ENCODE results near the gene WNT7B.

WNT7B gene

DNA sequence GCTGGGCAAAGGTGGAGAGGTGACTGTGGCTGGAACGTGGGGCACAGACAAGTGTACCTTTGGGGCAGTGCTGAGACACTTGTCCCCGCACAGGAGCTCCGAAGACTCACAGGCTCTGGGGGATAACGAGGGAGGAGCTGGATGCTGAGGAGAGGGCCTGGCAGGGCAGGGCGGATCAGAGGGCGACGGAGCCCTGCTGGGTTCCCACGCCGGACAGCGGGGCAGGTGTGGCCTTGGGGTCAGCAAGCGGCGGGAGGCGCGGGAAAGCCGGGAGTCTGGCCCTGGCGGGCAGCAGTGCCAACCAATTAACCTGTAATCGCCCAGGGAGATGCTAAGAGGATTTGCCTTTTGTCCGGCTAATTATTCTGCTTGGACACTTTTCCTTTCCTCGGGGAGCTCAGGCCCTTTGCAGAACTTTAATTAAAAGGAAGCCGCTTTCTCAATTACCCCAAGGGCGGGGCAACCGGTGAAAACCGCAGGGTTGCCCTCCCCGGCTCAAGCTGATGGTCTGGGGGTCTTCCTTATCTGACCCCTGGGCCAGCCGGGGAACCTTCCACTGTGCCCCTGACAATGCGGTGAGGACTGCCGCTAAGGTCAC is 71.5 kb downstream of the WNT7B start:
- no peak for DNase-seq
- Histone ChIP-seq H3K9ac (ENCODE audit: low read length) (no peak overlapping the region), H4K5ac (ENCODE audit: low read length) (no peak overlapping the region), H3K18ac (ENCODE audit: low read length) (no peak overlapping the region), H3K4ac (ENCODE audit: low read depth, low read length) (no peak overlapping the region), H2BK5ac (ENCODE audit: low read length) (no peak overlapping the region), H3K79me2 (ENCODE audit: control insufficient read depth, insufficient read depth, low read length) (no peaks in the 10 kb centered on the region), H4K8ac (ENCODE audit: low read depth, low read length) (no peak overlapping the region), H3K4me1 (ENCODE audit: control insufficient read depth, low read depth, low read length) (no peaks in the 10 kb centered on the region), H2BK15ac (replicated peaks; ENCODE audit: low read depth) (no peak overlapping the region), H3K36me3 (ENCODE audit: control insufficient read depth, insufficient read depth, low read length) (no peaks in the 10 kb centered on the region), H2AK5ac (ENCODE audit: low read length) (no peak overlapping the region), H3K79me1 (ENCODE audit: low read length) (no peaks in the 10 kb centered on the region), H3K56ac (ENCODE audit: low read length) (no peak overlapping the region), H3K4me3 (ENCODE audit: low read length) (no peak overlapping the region), H3K23ac (ENCODE audit: low read length) (peak overlapping the region; percentile 89), H3K27me3 (ENCODE audit: insufficient read depth, low read length, poor library complexity) (no peaks in the 10 kb centered on the region), H3K4me2 (ENCODE audit: low read length) (no peak overlapping the region), H2BK120ac (ENCODE audit: low read depth, low read length) (no peak overlapping the region), H3K27ac (ENCODE audit: low read depth, low read length) (no peak overlapping the region)
- no CpG with 5 or more reads among the region's 27 CpGs for WGBS (ENCODE audit: extremely low coverage, insufficient coverage, low lambda C conversion rate)

DNA sequence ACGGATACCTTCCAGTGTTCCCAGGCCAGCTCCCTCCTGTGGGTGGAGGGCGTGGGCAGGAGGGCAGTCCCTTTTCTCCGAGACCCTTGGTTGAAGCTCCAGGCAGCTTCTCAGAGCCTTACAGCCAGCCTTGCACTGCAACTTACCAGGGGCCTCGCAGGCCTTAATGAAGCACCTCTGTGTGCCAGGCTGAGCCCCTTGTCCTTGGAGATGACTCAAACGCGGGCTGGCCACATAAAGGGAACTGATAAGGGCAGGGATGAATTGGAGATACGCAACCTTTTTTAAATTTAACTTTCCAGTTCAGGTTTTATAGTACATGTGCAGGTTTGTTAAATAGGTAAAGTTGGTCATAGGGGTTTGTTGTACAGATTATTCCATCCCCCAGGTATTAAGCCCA is 72.7 kb downstream of the WNT7B start:
- WGBS (ENCODE audit: extremely low coverage, insufficient coverage, low lambda C conversion rate) = no CpG with 5 or more reads among the region's 7 CpGs
- no peak overlapping the region for H2AK5ac ChIP-seq (ENCODE audit: low read length)
- no peak overlapping the region for H3K18ac ChIP-seq (ENCODE audit: low read length)
- H3K27me3 ChIP-seq (ENCODE audit: insufficient read depth, low read length, poor library complexity) = no peaks in the 10 kb centered on the region
- DNase-seq = no peak
- H4K5ac ChIP-seq (ENCODE audit: low read length) = no peak overlapping the region
- H4K8ac ChIP-seq (ENCODE audit: low read depth, low read length) = no peak overlapping the region
- no peak overlapping the region for H3K4me2 ChIP-seq (ENCODE audit: low read length)
- H3K4ac ChIP-seq (ENCODE audit: low read depth, low read length) = no peak overlapping the region
- no peak overlapping the region for H3K23ac ChIP-seq (ENCODE audit: low read length)
- no peak overlapping the region for H3K9ac ChIP-seq (ENCODE audit: low read length)
- H2BK5ac ChIP-seq (ENCODE audit: low read length) = no peak overlapping the region
- no peak overlapping the region for H2BK120ac ChIP-seq (ENCODE audit: low read depth, low read length)
- no peak overlapping the region for H3K4me3 ChIP-seq (ENCODE audit: low read length)
- H3K79me1 ChIP-seq (ENCODE audit: low read length) = no peaks in the 10 kb centered on the region
- H2BK15ac ChIP-seq (replicated peaks; ENCODE audit: low read depth) = no peak overlapping the region
- H3K79me2 ChIP-seq (ENCODE audit: control insufficient read depth, insufficient read depth, low read length) = no peaks in the 10 kb centered on the region
- H3K56ac ChIP-seq (ENCODE audit: low read length) = no peak overlapping the region
- no peaks in the 10 kb centered on the region for H3K4me1 ChIP-seq (ENCODE audit: control insufficient read depth, low read depth, low read length)
- H3K36me3 ChIP-seq (ENCODE audit: control insufficient read depth, insufficient read depth, low read length) = no peaks in the 10 kb centered on the region
- no peak overlapping the region for H3K27ac ChIP-seq (ENCODE audit: low read depth, low read length)

DNA sequence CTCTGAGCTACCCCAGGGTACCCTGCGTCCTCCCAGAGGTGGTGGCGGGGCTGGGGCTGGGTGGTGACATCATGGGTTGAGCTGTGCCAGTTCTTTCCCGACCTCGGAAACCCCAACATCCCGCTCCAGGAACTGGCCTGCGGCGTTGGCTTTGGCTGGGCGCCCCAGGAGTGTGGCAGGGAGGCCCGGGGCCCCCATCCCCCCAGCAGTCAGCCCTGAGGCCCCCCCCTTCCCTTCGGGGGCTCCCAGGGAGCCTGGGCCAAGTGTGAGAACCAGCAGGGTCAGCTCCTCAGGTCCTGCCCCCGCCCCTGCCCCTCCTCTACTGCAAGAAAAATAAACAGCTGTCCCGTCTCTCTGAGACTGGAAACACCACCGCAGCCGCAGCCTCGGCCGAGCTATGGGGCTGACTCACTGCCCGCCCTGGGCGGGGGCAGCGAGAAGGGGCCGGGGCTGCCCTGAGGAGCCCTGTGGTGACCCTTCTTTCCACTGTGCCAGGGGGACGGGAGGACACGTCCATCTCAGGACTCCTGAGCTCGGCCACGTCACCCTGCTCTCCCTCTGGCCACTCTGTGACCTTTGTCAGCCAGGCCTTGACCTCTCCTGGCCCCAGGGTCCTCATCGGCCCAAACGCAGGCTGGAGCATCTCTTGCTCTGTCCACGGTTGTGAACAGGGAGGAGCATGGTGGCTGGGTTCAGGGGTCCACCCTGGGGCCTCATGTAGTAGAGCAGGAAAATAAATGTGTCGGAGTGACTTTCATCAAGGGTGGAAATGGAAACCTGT is 73.4 kb downstream of the WNT7B start:
- DNase-seq = no peak

DNA sequence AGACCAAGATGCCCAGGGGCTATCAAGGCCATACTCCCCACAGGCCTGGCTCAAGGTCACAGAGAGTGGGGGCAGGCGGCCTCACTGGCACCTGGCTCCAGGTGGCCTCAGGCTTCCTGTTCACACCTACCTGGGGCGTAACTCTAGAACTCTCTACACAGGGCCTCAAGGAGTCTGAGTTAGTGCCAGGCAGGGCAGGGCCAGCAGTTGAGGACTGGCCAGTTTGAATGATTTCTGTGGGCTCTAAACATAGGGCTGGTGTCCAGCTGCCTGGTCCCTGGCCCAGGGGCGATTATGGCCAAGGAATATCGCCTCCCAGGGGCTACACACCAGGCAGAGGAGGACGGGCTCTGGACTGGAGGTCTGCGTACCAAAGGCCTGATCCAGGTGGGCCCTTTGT is 79.2 kb downstream of the WNT7B start:
- Histone ChIP-seq H2AK5ac (ENCODE audit: low read length) (no peak overlapping the region), H3K23ac (ENCODE audit: low read length) (no peak overlapping the region), H3K36me3 (ENCODE audit: control insufficient read depth, insufficient read depth, low read length) (no peaks in the 10 kb centered on the region), H3K56ac (ENCODE audit: low read length) (no peak overlapping the region), H3K4me1 (ENCODE audit: control insufficient read depth, low read depth, low read length) (no peaks in the 10 kb centered on the region), H3K27me3 (ENCODE audit: insufficient read depth, low read length, poor library complexity) (no peaks in the 10 kb centered on the region), H3K79me1 (ENCODE audit: low read length) (no peaks in the 10 kb centered on the region), H3K4me3 (ENCODE audit: low read length) (no peak overlapping the region), H4K5ac (ENCODE audit: low read length) (no peak overlapping the region), H2BK5ac (ENCODE audit: low read length) (no peak overlapping the region), H3K4ac (ENCODE audit: low read depth, low read length) (no peak overlapping the region), H2BK15ac (replicated peaks; ENCODE audit: low read depth) (no peak overlapping the region), H3K4me2 (ENCODE audit: low read length) (no peak overlapping the region), H3K27ac (ENCODE audit: low read depth, low read length) (no peak overlapping the region), H2BK120ac (ENCODE audit: low read depth, low read length) (no peak overlapping the region), H3K9ac (ENCODE audit: low read length) (no peak overlapping the region), H4K8ac (ENCODE audit: low read depth, low read length) (no peak overlapping the region), H3K79me2 (ENCODE audit: control insufficient read depth, insufficient read depth, low read length) (no peaks in the 10 kb centered on the region), H3K18ac (ENCODE audit: low read length) (no peak overlapping the region)
- DNase-seq = no peak
- WGBS (ENCODE audit: extremely low coverage, insufficient coverage, low lambda C conversion rate) = no CpG with 5 or more reads among the region's 6 CpGs

More for the DNA sequence above, 73.4 kb downstream of the WNT7B start:
- H3K79me2 ChIP-seq (ENCODE audit: control insufficient read depth, insufficient read depth, low read length) = no peaks in the 10 kb centered on the region
- H3K4ac ChIP-seq (ENCODE audit: low read depth, low read length) = no peak overlapping the region
- no peak overlapping the region for H3K4me3 ChIP-seq (ENCODE audit: low read length)
- H2AK5ac ChIP-seq (ENCODE audit: low read length) = no peak overlapping the region
- H3K23ac ChIP-seq (ENCODE audit: low read length) = no peak overlapping the region
- no peak overlapping the region for H4K8ac ChIP-seq (ENCODE audit: low read depth, low read length)
- no peak overlapping the region for H3K27ac ChIP-seq (ENCODE audit: low read depth, low read length)
- no peak overlapping the region for H2BK5ac ChIP-seq (ENCODE audit: low read length)
- H3K9ac ChIP-seq (ENCODE audit: low read length) = no peak overlapping the region
- H3K4me1 ChIP-seq (ENCODE audit: control insufficient read depth, low read depth, low read length) = no peaks in the 10 kb centered on the region
- no CpG with 5 or more reads among the region's 28 CpGs for WGBS (ENCODE audit: extremely low coverage, insufficient coverage, low lambda C conversion rate)
- H3K4me2 ChIP-seq (ENCODE audit: low read length) = no peak overlapping the region
- H3K18ac ChIP-seq (ENCODE audit: low read length) = no peak overlapping the region
- H3K36me3 ChIP-seq (ENCODE audit: control insufficient read depth, insufficient read depth, low read length) = no peaks in the 10 kb centered on the region
- H3K27me3 ChIP-seq (ENCODE audit: insufficient read depth, low read length, poor library complexity) = no peaks in the 10 kb centered on the region
- H3K79me1 ChIP-seq (ENCODE audit: low read length) = no peaks in the 10 kb centered on the region
- H2BK120ac ChIP-seq (ENCODE audit: low read depth, low read length) = no peak overlapping the region
- no peak overlapping the region for H3K56ac ChIP-seq (ENCODE audit: low read length)
- no peak overlapping the region for H2BK15ac ChIP-seq (replicated peaks; ENCODE audit: low read depth)
- no peak overlapping the region for H4K5ac ChIP-seq (ENCODE audit: low read length)

DNA sequence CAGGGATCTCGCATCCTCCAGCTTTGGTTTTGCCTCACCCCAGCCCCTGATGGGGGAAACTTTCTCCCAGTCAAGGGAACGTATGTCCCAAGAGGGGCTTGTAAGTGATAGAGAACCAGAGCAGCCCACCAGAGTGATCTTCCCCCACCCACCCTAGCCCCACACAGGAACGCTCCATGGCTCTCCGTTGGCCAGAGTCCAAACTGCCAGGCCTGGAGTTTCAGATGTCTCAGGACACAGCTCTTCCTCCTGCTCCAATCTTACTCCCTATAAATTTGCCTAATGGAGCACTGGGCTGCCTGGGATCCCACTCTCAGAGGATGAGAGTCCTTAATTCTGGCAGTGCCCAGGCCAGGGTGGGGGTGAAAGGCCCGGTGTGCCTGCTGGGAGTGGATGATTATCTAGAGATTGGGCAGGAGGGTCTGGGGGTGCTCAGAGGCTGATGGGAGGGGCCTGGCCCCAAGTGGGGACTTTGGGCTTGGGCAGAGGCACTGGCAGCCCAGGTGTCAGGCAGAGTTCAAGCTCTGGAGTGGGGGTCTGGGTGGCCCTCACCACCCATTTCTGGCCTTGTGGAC is 79.9 kb downstream of the WNT7B start:
- no peaks in the 10 kb centered on the region for H3K36me3 ChIP-seq (ENCODE audit: control insufficient read depth, insufficient read depth, low read length)
- no peak overlapping the region for H3K4ac ChIP-seq (ENCODE audit: low read depth, low read length)
- no peaks in the 10 kb centered on the region for H3K79me2 ChIP-seq (ENCODE audit: control insufficient read depth, insufficient read depth, low read length)
- no peaks in the 10 kb centered on the region for H3K79me1 ChIP-seq (ENCODE audit: low read length)
- no peak overlapping the region for H3K23ac ChIP-seq (ENCODE audit: low read length)
- no peak overlapping the region for H3K4me2 ChIP-seq (ENCODE audit: low read length)
- H2AK5ac ChIP-seq (ENCODE audit: low read length) = no peak overlapping the region
- no peak overlapping the region for H3K18ac ChIP-seq (ENCODE audit: low read length)
- no CpG with 5 or more reads among the region's 5 CpGs for WGBS (ENCODE audit: extremely low coverage, insufficient coverage, low lambda C conversion rate)
- H3K9ac ChIP-seq (ENCODE audit: low read length) = no peak overlapping the region
- no peak for DNase-seq
- no peak overlapping the region for H4K8ac ChIP-seq (ENCODE audit: low read depth, low read length)
- H4K5ac ChIP-seq (ENCODE audit: low read length) = no peak overlapping the region
- no peak overlapping the region for H3K4me3 ChIP-seq (ENCODE audit: low read length)
- no peaks in the 10 kb centered on the region for H3K27me3 ChIP-seq (ENCODE audit: insufficient read depth, low read length, poor library complexity)
- H3K27ac ChIP-seq (ENCODE audit: low read depth, low read length) = no peak overlapping the region
- no peaks in the 10 kb centered on the region for H3K4me1 ChIP-seq (ENCODE audit: control insufficient read depth, low read depth, low read length)
- H2BK120ac ChIP-seq (ENCODE audit: low read depth, low read length) = no peak overlapping the region
- peak overlapping the region; percentile 50 for H3K56ac ChIP-seq (ENCODE audit: low read length)
- H2BK5ac ChIP-seq (ENCODE audit: low read length) = no peak overlapping the region
- no peak overlapping the region for H2BK15ac ChIP-seq (replicated peaks; ENCODE audit: low read depth)
